Suprapubic skin (tissue), 4 donors: ENCODE measurements around the gene NRXN3. TPM values are rescaled to one million over a fixed set of nuclear protein-coding genes. Genes with fewer than 3 reads are reported as not detected.

Experiments used
- DNase-seq, 2 donors: peaks; one replicate each; pipeline ENCODE4 v3.0.0-alpha.2; 2019; ENCODE audit warnings: low spot score in 2 of 2
- H3K27ac ChIP-seq: fragments of 200-600 bp; sonication (generic); one replicate; pipeline ENCODE4 v1.5.1; 2019
- H3K27me3 ChIP-seq: fragments of 200-600 bp; sonication (generic); one replicate; pipeline ENCODE4 v1.5.1; 2019
- H3K36me3 ChIP-seq: fragments of 200-600 bp; sonication (generic); one replicate; pipeline ENCODE4 v1.5.1; 2019
- H3K4me1 ChIP-seq: fragments of 200-600 bp; sonication (generic); one replicate; pipeline ENCODE4 v1.5.1; 2019
- H3K4me3 ChIP-seq: fragments of 200-600 bp; sonication (generic); one replicate; pipeline ENCODE4 v1.5.1; 2019; ENCODE audit warnings: mild to moderate bottlenecking
- H3K9me3 ChIP-seq: fragments of 200-600 bp; sonication (generic); one replicate; pipeline ENCODE4 v1.5.1; 2019
- EP300 ChIP-seq: sonication (generic); formaldehyde crosslinking; IDR thresholded peaks from one replicate; pipeline ENCODE4 v1.6.1; 2017; ENCODE audit warnings: antibody characterized with exemption
- POLR2A ChIP-seq, 2 donors: fragments of 450-650 bp; IDR thresholded peaks; one replicate each; pipeline ENCODE4 v1.6.1; 2017; ENCODE audit warnings: antibody characterized with exemption in 2 of 2, mild to moderate bottlenecking in 2 of 2, moderate library complexity in 2 of 2
- POLR2AphosphoS5 ChIP-seq, 3 donors: sonication (generic); formaldehyde crosslinking; IDR thresholded peaks; one replicate each; pipeline ENCODE4 v1.6.1; 2017; ENCODE audit warnings: antibody characterized with exemption in 3 of 3
- WGBS: methylation state at CpG from one replicate; pipeline ENCODE4 v1.1.5; 2018; 5-methylcytosine and 5-hydroxymethylcytosine counted together
- total RNA-seq, 4 donors: library from RNA; depleted of rRNA; stranded (reverse); fragments of >200 nt; gene quantifications; one replicate each; pipeline ENCODE4 v1.1.0, GENCODE V29; 2016
- TF ChIP-seq, protein P1 (sequence below), 2 donors: fragments of 200-600 bp in 1 of 2; fragments of 450-650 bp in 1 of 2; sonication (generic) in 1 of 2; IDR thresholded peaks; one replicate each; pipeline ENCODE4 v1.5.1; 2016 to 2019; ENCODE audit warnings: antibody characterized with exemption in 2 of 2, mild to moderate bottlenecking in 1 of 2, moderate library complexity in 1 of 2

The NRXN3 gene
- total RNA-seq, 4 donors from 2014 or later: 0.79 to 4.3 (median 3.3) TPM

DNA sequence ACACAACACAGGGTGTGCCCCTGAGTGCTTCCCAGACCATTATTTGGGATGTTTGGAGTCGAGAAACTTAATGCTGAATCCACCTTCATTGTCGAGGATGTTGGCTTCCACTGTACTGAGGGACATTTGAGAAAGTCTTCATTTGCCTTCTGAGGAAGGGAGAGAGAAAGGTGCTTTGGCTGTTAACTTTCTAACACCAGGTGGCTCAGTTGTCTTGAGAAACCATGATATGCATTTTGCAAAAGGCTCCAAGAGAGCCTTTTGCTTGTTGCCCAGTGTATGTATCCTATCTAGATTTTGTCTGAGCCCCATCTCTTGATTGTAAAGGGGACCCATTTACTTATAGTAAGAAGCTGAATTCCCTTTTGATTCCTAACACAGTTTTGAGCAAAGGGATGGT is 28.6 kb upstream of the NRXN3 start:
- WGBS: 75% methylated on average over 2 of the region's 2 CpGs
- DNase-seq: no peak
- H3K27ac ChIP-seq: no peak overlapping the region
- H3K9me3 ChIP-seq: no peaks in the 10 kb centered on the region
- no peak overlapping the region for H3K4me3 ChIP-seq
- H3K36me3 ChIP-seq: no peaks in the 10 kb centered on the region
- TF ChIP-seq POLR2AphosphoS5 (IDR thresholded peaks at IDR 0.05): no peak
- TF ChIP-seq, protein P1, sequence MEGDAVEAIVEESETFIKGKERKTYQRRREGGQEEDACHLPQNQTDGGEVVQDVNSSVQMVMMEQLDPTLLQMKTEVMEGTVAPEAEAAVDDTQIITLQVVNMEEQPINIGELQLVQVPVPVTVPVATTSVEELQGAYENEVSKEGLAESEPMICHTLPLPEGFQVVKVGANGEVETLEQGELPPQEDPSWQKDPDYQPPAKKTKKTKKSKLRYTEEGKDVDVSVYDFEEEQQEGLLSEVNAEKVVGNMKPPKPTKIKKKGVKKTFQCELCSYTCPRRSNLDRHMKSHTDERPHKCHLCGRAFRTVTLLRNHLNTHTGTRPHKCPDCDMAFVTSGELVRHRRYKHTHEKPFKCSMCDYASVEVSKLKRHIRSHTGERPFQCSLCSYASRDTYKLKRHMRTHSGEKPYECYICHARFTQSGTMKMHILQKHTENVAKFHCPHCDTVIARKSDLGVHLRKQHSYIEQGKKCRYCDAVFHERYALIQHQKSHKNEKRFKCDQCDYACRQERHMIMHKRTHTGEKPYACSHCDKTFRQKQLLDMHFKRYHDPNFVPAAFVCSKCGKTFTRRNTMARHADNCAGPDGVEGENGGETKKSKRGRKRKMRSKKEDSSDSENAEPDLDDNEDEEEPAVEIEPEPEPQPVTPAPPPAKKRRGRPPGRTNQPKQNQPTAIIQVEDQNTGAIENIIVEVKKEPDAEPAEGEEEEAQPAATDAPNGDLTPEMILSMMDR (IDR thresholded peaks at IDR 0.05): no peak
- TF ChIP-seq POLR2A (IDR thresholded peaks at IDR 0.05): no peak
- no peak for TF ChIP-seq EP300
- no peaks in the 10 kb centered on the region for H3K27me3 ChIP-seq
- no peaks in the 10 kb centered on the region for H3K4me1 ChIP-seq

DNA sequence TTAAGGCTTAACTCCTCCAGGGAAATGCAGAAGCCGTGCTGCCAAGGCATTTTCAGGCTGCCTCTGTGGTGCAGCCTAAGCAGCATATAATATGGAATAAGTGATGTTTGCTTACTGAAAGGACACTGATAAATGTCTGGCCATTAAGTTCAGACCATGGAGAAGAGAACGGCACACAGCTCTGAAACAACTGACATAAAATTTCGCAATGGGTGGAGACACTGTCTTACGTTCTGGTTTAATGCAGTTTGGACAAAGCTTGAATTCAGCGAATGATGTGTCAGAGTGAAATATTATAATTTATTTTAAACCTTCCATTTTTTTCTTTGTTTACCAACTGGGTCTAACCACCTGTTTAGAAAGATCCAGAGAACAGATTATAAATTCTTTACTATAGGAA is 27.2 kb upstream of the NRXN3 start:
- no peak for DNase-seq
- H3K36me3 ChIP-seq: no peaks in the 10 kb centered on the region
- TF ChIP-seq EP300: no peak
- no peak for TF ChIP-seq POLR2AphosphoS5 (IDR thresholded peaks at IDR 0.05)
- no peak for TF ChIP-seq POLR2A (IDR thresholded peaks at IDR 0.05)
- TF ChIP-seq, protein P1 (IDR thresholded peaks at IDR 0.05): no peak
- WGBS: 71% methylated on average over 5 of the region's 5 CpGs
- no peaks in the 10 kb centered on the region for H3K4me1 ChIP-seq
- H3K9me3 ChIP-seq: no peaks in the 10 kb centered on the region
- H3K27ac ChIP-seq: no peak overlapping the region
- H3K4me3 ChIP-seq: no peak overlapping the region
- H3K27me3 ChIP-seq: no peaks in the 10 kb centered on the region

DNA sequence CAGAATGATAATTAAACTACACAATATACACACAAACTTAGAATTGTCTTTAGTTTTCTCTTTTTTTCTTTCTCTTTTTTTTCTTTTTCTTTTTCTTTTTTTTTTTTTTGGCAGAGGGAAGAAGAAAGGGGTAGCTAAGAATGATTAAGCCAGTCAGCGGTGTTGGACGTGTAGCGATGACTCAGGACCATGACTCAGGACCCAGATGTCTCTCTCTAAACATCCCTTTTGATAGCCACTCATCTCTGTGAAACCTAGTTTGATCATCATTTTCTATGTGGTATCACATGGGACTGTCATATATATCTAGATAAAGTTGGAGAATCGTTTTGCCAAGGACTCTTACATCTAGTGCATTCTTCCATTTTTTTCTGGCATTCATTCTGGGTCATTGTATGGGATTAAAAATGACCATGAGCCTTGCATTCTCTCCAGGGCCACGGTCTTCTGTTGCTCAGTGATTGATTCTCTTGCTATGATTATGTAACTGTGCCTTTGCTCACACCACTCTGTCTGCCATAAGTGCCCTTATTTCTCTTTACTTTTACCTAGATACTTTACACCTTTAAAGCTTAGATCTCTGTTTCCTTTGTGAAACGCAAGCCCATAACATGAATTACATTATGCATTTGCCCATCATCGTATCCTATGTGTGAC is 26.6 kb upstream of the NRXN3 start:
- H3K4me3 ChIP-seq: no peak overlapping the region
- H3K27me3 ChIP-seq: no peaks in the 10 kb centered on the region
- 61% methylated on average over 7 of the region's 7 CpGs for WGBS
- H3K9me3 ChIP-seq: no peaks in the 10 kb centered on the region
- no peaks in the 10 kb centered on the region for H3K4me1 ChIP-seq
- H3K27ac ChIP-seq: no peak overlapping the region
- no peaks in the 10 kb centered on the region for H3K36me3 ChIP-seq
- TF ChIP-seq EP300: no peak
- no peak for TF ChIP-seq POLR2A (IDR thresholded peaks at IDR 0.05)
- TF ChIP-seq, protein P1 (IDR thresholded peaks at IDR 0.05): no peak
- TF ChIP-seq POLR2AphosphoS5 (IDR thresholded peaks at IDR 0.05): no peak
- DNase-seq: no peak

DNA sequence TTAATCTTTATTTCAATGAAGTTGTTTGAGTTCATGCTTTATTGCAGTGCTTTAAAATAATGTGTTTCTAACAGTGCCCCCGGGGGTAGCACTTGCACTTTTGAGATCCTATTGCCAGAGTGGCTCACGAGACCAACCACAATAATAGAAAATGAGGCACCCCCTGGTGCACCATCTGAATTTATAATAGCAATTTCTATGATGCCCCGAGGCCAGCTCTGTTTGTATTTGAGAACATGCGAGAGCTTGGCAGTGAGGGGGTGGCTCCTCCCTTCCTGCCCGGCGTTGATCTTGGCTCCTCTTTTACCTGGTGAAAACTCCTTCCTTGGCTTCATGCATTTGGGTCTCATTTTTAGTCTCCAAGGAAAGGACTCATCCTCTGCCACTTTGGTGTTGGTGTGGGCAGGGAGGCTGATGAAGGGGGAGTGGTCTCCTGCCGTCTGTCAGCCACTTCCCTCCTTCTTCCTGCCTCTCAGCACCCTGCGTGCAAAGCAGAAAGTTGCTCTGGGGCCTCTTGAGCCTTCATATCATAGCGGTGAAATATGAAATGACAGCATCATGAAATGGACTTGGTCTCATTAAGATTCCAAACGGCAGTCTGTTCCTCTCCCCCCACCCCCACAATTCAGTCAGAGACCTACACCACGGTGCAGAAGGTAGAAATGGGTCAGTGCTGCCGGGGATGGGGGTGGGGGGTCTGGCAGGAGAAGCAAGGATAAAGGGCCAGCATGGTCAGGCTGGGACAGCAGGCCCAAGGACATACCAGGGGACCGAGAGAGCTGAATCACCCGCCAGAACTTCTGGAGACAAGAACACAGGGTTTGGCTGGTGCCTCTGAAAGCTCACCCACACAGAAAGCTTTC is 17.7 kb upstream of the NRXN3 start:
- Histone ChIP-seq H3K27me3 (no peaks in the 10 kb centered on the region), H3K4me3 (no peak overlapping the region), H3K36me3 (no peaks in the 10 kb centered on the region), H3K4me1 (no peaks in the 10 kb centered on the region), H3K27ac (no peak overlapping the region), H3K9me3 (no peaks in the 10 kb centered on the region)
- DNase-seq: no peak
- WGBS: 35% methylated on average over 14 of the region's 14 CpGs
- no peak for TF ChIP-seq POLR2AphosphoS5 (IDR thresholded peaks at IDR 0.05)
- TF ChIP-seq, protein P1 (IDR thresholded peaks at IDR 0.05): no peak
- TF ChIP-seq POLR2A (IDR thresholded peaks at IDR 0.05): no peak
- no peak for TF ChIP-seq EP300

- DNase-seq: no peak
- no peak overlapping the region for H3K27ac ChIP-seq
- H3K4me3 ChIP-seq: no peak overlapping the region
- H3K36me3 ChIP-seq: no peaks in the 10 kb centered on the region
- no peaks in the 10 kb centered on the region for H3K4me1 ChIP-seq
- TF ChIP-seq, protein P1 (IDR thresholded peaks at IDR 0.05): no peak
- TF ChIP-seq POLR2AphosphoS5 (IDR thresholded peaks at IDR 0.05) (no peak), EP300 (no peak), POLR2A (IDR thresholded peaks at IDR 0.05) (no peak)
- no peaks in the 10 kb centered on the region for H3K9me3 ChIP-seq
- H3K27me3 ChIP-seq: no peaks in the 10 kb centered on the region
These were observed 17.2 kb upstream of the NRXN3 start for GRCh38 chr14:78153064-78153341.
